HG02885 (cell line): ENCODE data around the gene CAGE1.
"Not testable (repeated sequence)": the region's sequence is repeated elsewhere in the genome, so short reads cannot be mapped to it uniquely, and the experiment has no call there.

Experiments
- ATAC-seq: cut with Tn5 transposase; IDR thresholded peaks from one replicate; pipeline ENCODE4 v1.9.1; 2021; ENCODE audit warnings: mild to moderate bottlenecking; ENCODE audit not compliant: unreplicated experiment, poor library complexity

CAGE1 gene

GRCh38 chr6:7341989-7342742, 47.4 kb downstream of the CAGE1 start:
- ATAC-seq: no peak

GRCh38 chr6:7341271-7341670, 48.3 kb downstream of the CAGE1 start:
- ATAC-seq: no peak

GRCh38 chr6:7339007-7339732, 50.4 kb downstream of the CAGE1 start:
- ATAC-seq: peak; percentile 52

- no peak for ATAC-seq
These were observed 51.5 kb downstream of the CAGE1 start for GRCh38 chr6:7338031-7338430.

- no peak for ATAC-seq
These were observed 54.0 kb downstream of the CAGE1 start for GRCh38 chr6:7335519-7335918.

- ATAC-seq: no peak
These were observed 54.9 kb downstream of the CAGE1 start for GRCh38 chr6:7334685-7335084.

- ATAC-seq: no peak
These were observed 57.3 kb downstream of the CAGE1 start for GRCh38 chr6:7332090-7332745.

- ATAC-seq: no peak
These were observed 58.1 kb downstream of the CAGE1 start for GRCh38 chr6:7331452-7331851.

- ATAC-seq: no peak
These were observed 61.3 kb downstream of the CAGE1 start for GRCh38 chr6:7328243-7328642.

- ATAC-seq: no peak
These were observed 63.8 kb downstream of the CAGE1 start for GRCh38 chr6:7325750-7326149.

GRCh38 chr6:7324520-7324919, 65.0 kb downstream of the CAGE1 start:
- peak; percentile 78 for ATAC-seq

GRCh38 chr6:7323074-7323473, 66.5 kb downstream of the CAGE1 start:
- ATAC-seq: no peak

GRCh38 chr6:7321866-7322265, 67.7 kb downstream of the CAGE1 start:
- not testable (repeated sequence) for ATAC-seq

- not testable (repeated sequence) for ATAC-seq
These were observed 70.1 kb downstream of the CAGE1 start for GRCh38 chr6:7319406-7319805.

- no peak for ATAC-seq
These were observed 72.0 kb downstream of the CAGE1 start for GRCh38 chr6:7317538-7317937.

GRCh38 chr6:7316658-7317533, 72.6 kb downstream of the CAGE1 start:
- ATAC-seq: no peak

- no peak for ATAC-seq
These were observed 73.6 kb downstream of the CAGE1 start for GRCh38 chr6:7315948-7316365.

- ATAC-seq: not testable (repeated sequence)
These were observed 74.2 kb downstream of the CAGE1 start for GRCh38 chr6:7315087-7315947.

GRCh38 chr6:7314414-7314813, 75.1 kb downstream of the CAGE1 start:
- no peak for ATAC-seq
